Measurements from ENCODE around the gene CLDN2.

The CLDN2 gene

DNA sequence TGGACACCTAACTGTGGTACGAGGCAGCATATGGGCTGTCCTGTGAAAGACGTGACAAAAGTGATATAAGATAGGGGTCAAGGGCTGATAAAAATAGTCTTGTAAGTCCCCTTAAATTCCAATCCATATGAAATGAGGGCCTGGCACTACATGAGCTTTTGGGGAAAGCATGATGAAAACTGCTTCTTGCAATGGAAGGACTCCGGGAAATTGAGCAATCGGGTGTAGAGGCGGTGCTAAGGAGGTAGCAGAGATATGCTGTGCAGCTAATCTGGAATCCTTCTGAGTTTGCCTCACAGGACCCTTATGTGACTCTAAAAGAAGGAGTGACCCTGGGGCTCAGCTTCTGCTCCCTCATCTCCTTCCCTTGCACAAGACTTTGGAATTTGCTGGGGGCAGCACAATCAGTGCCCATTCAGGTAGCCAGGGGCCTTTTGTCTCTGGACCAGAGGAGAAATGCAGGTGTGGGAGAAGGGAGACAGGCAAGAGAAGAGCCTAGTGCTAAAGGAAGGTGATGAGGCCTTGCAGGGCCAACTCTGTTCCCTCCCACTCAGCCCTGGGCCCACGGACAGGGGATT is 12.8 kb downstream of the CLDN2 start:
- no peak overlapping the region for H3K4me3 ChIP-seq (ENCODE audit: low read length)
- TF ChIP-seq, protein P1, sequence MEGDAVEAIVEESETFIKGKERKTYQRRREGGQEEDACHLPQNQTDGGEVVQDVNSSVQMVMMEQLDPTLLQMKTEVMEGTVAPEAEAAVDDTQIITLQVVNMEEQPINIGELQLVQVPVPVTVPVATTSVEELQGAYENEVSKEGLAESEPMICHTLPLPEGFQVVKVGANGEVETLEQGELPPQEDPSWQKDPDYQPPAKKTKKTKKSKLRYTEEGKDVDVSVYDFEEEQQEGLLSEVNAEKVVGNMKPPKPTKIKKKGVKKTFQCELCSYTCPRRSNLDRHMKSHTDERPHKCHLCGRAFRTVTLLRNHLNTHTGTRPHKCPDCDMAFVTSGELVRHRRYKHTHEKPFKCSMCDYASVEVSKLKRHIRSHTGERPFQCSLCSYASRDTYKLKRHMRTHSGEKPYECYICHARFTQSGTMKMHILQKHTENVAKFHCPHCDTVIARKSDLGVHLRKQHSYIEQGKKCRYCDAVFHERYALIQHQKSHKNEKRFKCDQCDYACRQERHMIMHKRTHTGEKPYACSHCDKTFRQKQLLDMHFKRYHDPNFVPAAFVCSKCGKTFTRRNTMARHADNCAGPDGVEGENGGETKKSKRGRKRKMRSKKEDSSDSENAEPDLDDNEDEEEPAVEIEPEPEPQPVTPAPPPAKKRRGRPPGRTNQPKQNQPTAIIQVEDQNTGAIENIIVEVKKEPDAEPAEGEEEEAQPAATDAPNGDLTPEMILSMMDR (conservative IDR thresholded peaks at IDR 0.05; ENCODE audit: low read length): no peak
- DNase-seq (ENCODE audit: low read depth): no peak

DNA sequence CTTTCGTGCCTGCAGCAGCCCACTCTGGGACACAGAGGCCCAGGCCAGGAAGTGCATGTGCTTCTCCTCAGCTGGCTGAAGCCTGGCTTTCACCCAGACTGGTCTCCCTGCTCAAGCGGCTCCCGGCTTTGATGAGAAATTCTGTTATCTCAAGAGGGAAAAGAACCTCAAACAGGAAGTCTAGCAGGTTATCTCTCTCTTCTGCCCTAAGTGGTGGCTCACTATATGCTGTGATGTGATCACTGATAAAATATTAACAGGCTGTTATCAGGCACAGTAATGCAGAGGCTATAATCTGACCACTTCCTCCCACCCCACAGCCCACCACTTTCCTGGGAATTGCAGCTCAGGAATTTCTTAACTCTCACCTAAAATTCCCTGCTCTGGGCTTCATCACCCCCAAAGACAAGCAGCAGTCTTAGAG is 13.3 kb downstream of the CLDN2 start:
- no peak overlapping the region for H3K4me3 ChIP-seq (ENCODE audit: low read length)
- no peak for DNase-seq (ENCODE audit: low read depth)
- TF ChIP-seq, protein P1 (conservative IDR thresholded peaks at IDR 0.05; ENCODE audit: low read length): no peak

- TF ChIP-seq, protein P1 (conservative IDR thresholded peaks at IDR 0.05; ENCODE audit: low read length): no peak
- no peak overlapping the region for H3K4me3 ChIP-seq (ENCODE audit: low read length)
- DNase-seq (ENCODE audit: low read depth): no peak
Observed at GRCh38 chrX:106935175-106935574, 15.0 kb downstream of the CLDN2 start.

- no peak overlapping the region for H3K4me3 ChIP-seq (ENCODE audit: low read length)
- TF ChIP-seq, protein P1 (conservative IDR thresholded peaks at IDR 0.05; ENCODE audit: low read length): no peak
- no peak for DNase-seq (ENCODE audit: low read depth)
Observed at GRCh38 chrX:106936246-106936645, 16.0 kb downstream of the CLDN2 start.

- DNase-seq (ENCODE audit: low read depth): no peak
- TF ChIP-seq, protein P1 (conservative IDR thresholded peaks at IDR 0.05; ENCODE audit: low read length): no peak
- no peak overlapping the region for H3K4me3 ChIP-seq (ENCODE audit: low read length)
Observed at GRCh38 chrX:106939566-106939965, 19.4 kb downstream of the CLDN2 start.

- TF ChIP-seq, protein P1 (conservative IDR thresholded peaks at IDR 0.05; ENCODE audit: low read length): no peak
Observed at GRCh38 chrX:106940068-106940467, 19.9 kb downstream of the CLDN2 start.

GRCh38 chrX:106946464-106946863 is 26.3 kb downstream of the CLDN2 start:
- no peak overlapping the region for H3K4me3 ChIP-seq (ENCODE audit: low read length)
- DNase-seq (ENCODE audit: low read depth): no peak
- TF ChIP-seq, protein P1 (conservative IDR thresholded peaks at IDR 0.05; ENCODE audit: low read length): no peak

More at GRCh38 chrX:106940068-106940467, 19.9 kb downstream of the CLDN2 start:
- DNase-seq (ENCODE audit: low read depth): no peak
- no peak overlapping the region for H3K4me3 ChIP-seq (ENCODE audit: low read length)

Data from AG10803 (cell line).